SK-N-MC (cell line): ENCODE measurements around the gene ZNF37A.
"Not testable (repeated sequence)": the region's sequence is repeated elsewhere in the genome, so short reads cannot be mapped to it uniquely, and the experiment has no call there.

Experiments
- DNase-seq: peaks from one replicate; pipeline ENCODE4 v3.0.0-alpha.2; 2011; ENCODE audit warnings: low read depth, low spot score
- H3K27ac ChIP-seq: fragments of 200-600 bp; sonication (generic); 2 replicates; pipeline ENCODE4 v1.5.1; 2016; ENCODE audit warnings: mixed run types
- H3K36me3 ChIP-seq: fragments of 200-600 bp; sonication (generic); 2 replicates; pipeline ENCODE4 v1.6.1; 2017; ENCODE audit warnings: antibody characterized with exemption, low read length, mixed read lengths; ENCODE audit not compliant: insufficient read depth
- H3K4me3 ChIP-seq: fragments of 200-600 bp; sonication (generic); 2 replicates; pipeline ENCODE4 v1.5.1; 2016
- H3K9ac ChIP-seq: fragments of 200-600 bp; sonication (generic); 2 replicates; pipeline ENCODE4 v1.8.0; 2017; ENCODE audit warnings: mixed run types, mixed read lengths; ENCODE audit not compliant: insufficient read length
- H3K9me3 ChIP-seq: fragments of 200-600 bp; sonication (generic); 2 replicates; pipeline ENCODE4 v1.6.1; 2017; ENCODE audit warnings: low read depth, mild to moderate bottlenecking, antibody characterized with exemption, low read length, moderate library complexity, mixed read lengths
- EZH2 ChIP-seq: fragments of 200-600 bp; sonication (generic); IDR thresholded peaks from one replicate; pipeline ENCODE4 v1.6.1; 2017; ENCODE audit warnings: antibody characterized with exemption
- FOXP2 ChIP-seq: optimal IDR thresholded peaks from 2 replicates; pipeline ENCODE3; 2011; ENCODE audit warnings: mild to moderate bottlenecking, moderate library complexity; ENCODE audit not compliant: insufficient read depth; ENCODE audit errors: extremely low read length, control extremely low read depth
- POLR2AphosphoS5 ChIP-seq: IDR thresholded peaks from 2 replicates; pipeline ENCODE4 v1.6.1; 2012; ENCODE audit warnings: mild to moderate bottlenecking, low read depth, low read length, borderline replicate concordance

The ZNF37A gene

DNA sequence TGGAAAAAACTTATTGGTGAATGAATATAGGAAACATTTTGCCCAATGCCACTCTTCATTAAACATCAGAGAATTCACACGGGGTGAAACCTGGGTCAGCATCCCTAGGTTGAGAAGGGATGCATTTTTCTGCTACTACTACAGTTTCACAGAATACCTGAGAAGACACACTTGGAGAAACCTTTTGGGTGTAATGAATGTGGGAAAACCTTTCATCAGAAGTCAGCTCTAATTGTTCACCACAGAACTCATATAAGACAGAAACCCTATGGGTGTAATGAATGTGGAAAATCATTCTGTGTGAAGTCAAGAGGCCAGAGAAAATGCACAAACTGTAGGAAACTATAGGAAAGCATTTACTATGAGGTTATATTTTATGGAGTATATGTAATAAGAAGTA, 24.9 kb downstream of the ZNF37A start:
- no peak overlapping the region for H3K9ac ChIP-seq
- peaks cover 37% of the 10 kb centered on the region; the same call in 1 of the 2 replicates for H3K36me3 ChIP-seq
- H3K4me3 ChIP-seq: no peak overlapping the region
- TF ChIP-seq EZH2 (no peak), POLR2AphosphoS5 (no peak), FOXP2 (no peak)
- H3K9me3 ChIP-seq: no peaks in the 10 kb centered on the region
- no peak overlapping the region for H3K27ac ChIP-seq
- no peak for DNase-seq

DNA sequence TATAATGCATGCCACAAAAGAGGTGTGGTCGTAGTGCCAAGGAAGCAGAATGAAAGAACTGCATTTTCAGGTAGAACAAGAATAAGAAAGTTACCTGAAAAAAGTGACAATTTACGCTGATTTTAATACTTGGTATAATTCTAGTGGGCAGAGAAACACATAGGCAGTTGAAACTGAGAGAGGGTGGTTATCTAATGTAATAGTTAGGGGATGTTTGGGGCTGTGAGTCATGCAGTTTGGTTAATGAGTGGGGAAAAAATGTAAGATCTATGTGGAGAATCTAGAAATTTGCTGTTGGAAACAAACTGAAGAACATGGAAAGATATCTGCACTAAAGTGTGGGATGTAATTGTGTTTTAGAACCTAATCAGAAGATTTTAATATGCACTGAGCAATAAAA, 33.7 kb downstream of the ZNF37A start:
- H3K4me3 ChIP-seq: no peak overlapping the region
- H3K27ac ChIP-seq: no peak overlapping the region
- no peak overlapping the region for H3K9ac ChIP-seq
- H3K9me3 ChIP-seq: no peaks in the 10 kb centered on the region
- TF ChIP-seq FOXP2: no peak
- TF ChIP-seq POLR2AphosphoS5: no peak
- no peak for TF ChIP-seq EZH2
- H3K36me3 ChIP-seq: no peaks in the 10 kb centered on the region
- no peak for DNase-seq

DNA sequence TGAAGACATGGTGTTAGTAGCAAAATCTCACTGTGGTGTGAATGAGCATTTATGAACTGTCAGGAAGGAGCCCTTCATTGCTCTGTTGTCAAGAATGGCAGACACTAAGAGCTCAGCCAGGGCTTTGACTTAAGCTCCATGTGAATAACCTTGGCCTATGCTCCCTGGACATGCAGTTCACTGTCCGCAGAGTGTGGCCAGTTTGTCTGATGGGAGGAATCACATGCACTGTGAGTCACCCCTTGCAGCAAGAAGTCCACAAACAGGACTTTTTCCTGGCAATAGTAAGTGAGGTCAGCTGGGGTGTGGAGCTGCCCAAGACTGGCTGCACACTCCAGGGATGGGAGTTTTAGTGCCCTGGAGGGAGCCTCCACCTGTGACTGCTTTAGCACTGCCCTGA, 49.5 kb downstream of the ZNF37A start:
- DNase-seq: no peak
- H3K27ac ChIP-seq: no peak overlapping the region
- TF ChIP-seq EZH2 (no peak), FOXP2 (no peak), POLR2AphosphoS5 (no peak)

DNA sequence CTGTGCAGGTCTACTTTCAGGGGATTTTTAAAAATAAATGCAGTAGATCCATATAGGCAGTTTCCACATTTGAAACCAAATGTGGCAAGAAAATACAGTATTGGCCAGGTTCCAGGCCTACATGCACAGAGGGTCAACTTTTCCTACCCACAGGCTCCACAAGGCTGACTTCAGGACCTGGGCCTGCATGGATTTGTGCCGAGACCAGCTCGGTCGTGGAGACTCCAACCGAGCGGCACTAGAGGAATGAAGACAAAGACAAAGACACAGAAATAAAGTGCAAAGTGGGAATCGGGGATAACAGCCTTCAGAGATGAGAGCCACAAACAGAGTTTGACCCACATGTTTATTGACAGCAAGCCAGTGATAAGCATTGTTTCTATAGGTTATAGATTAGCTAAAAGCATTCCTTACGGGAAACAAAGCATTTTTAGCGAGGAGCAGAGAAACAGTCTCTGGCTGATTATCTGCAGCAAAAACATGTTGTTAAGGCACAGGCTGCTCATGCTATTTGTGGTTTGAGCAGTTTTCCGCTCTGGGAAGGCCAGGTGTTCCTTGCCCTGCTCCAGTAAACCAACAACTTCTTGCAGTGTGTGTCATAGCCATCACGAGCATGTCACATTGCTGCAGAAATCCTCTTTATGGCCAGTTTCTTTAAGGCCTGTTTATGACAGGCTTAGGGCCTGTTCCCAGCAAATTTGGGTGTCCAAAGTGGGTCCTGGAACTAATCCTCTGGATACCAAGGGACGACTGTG, 52.6 kb downstream of the ZNF37A start:
- Histone ChIP-seq H3K9ac (no peak overlapping the region), H3K9me3 (no peaks in the 10 kb centered on the region), H3K27ac (no peak overlapping the region), H3K36me3 (no peaks in the 10 kb centered on the region), H3K4me3 (no peak overlapping the region)
- no peak for TF ChIP-seq FOXP2
- no peak for TF ChIP-seq POLR2AphosphoS5
- no peak for TF ChIP-seq EZH2
- DNase-seq: no peak

More for the DNA sequence above, 49.5 kb downstream of the ZNF37A start:
- Histone ChIP-seq H3K9ac (no peak overlapping the region), H3K4me3 (no peak overlapping the region), H3K36me3 (no peaks in the 10 kb centered on the region), H3K9me3 (no peaks in the 10 kb centered on the region)

DNA sequence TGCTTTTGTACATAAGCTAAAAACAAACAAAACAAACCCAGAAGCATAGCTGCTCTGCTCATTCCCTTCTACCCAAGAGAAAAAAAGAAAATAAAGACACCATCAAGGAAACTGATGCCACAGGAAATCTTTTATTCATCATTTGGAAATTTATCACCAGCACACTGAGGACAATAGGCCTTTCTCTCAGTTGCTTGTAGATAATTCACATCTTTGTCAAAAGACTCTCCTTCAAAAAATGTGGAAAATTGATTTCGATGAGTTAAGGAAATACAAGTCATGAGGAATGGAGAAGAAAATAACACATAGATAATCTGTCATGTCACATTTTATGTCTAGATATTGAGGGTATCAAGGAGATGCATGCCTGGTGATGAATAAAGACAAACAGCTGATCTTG, 53.5 kb downstream of the ZNF37A start:
- H3K9me3 ChIP-seq: no peaks in the 10 kb centered on the region
- no peak overlapping the region for H3K4me3 ChIP-seq
- H3K36me3 ChIP-seq: no peaks in the 10 kb centered on the region
- TF ChIP-seq POLR2AphosphoS5: no peak
- DNase-seq: no peak
- H3K27ac ChIP-seq: no peak overlapping the region
- no peak overlapping the region for H3K9ac ChIP-seq

DNA sequence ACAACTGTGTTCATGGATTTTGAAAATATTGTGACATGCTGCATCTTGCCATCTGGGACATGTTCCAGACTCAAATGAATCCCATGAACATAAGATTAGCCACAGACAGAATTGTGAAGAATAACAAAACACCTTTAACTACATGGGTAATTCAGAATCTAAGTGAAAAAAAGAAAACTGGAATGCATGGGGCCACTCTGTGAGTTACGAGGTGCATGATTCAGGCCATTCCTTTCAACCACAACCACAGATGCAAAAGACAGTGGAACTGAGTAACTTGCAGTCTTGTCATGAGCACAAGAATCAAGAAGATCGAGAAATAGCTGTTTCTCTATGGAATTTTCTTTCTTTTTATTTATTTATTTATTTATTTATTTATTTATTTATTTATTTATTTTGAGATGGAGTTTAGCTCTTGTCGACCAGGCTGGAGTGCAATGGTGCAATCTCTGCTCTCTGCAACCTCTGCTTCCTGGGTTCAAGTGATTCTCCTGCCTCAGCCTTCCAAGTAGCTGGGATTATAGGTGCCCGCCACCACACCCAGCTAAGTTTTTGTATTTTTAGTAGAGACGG, 56.8 kb downstream of the ZNF37A start:
- DNase-seq, H3K4me3 ChIP-seq, H3K9ac ChIP-seq, H3K36me3 ChIP-seq, H3K27ac ChIP-seq, H3K9me3 ChIP-seq: not testable (repeated sequence)

DNA sequence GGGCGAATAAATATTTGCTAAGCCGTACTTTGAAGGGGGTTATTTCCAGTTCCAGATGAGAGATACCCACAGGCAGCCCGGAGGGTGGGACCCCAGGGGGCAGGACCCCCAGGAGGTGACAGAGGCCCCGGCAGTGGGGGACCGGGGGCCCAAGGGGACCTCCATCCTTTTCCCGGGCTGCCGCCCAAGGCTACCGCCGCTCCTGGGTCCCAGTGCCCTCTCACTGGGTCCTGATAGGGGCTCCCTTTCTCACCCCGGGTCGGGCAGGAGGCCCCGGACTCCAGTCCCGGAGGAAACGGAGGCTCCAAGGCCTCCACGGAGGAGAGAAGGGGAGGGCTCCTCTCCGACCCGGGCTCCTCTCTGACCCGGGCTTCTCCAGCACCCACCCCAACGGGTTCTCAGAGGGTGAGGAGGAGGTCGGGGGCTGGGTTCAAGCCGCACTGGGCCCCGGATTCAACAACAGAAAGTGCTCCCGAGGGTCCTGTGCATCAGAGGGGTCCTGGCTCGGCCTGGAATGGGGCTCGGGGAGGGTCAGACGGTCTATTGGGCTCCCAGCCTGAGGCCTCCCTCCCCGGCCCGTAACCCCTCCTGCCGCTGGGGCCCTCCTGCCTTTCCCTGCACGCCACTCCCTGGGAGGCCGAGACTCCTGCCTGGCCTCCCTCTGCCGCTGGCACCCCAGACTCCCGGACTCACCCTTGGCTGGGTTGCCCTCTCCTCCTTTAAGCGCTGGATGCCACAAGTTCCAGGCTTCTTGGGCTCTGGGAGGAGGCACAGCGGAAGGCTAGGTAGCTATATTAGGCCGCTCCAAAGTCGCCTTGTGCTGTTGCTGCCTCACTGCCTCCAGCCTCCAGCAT, 62.5 kb downstream of the ZNF37A start:
- no peak for DNase-seq
- no peak overlapping the region for H3K4me3 ChIP-seq
- no peak overlapping the region for H3K9ac ChIP-seq
- no peak overlapping the region for H3K27ac ChIP-seq
- H3K9me3 ChIP-seq: no peaks in the 10 kb centered on the region
- no peaks in the 10 kb centered on the region for H3K36me3 ChIP-seq
- TF ChIP-seq EZH2 (no peak), FOXP2 (no peak), POLR2AphosphoS5 (no peak)

DNA sequence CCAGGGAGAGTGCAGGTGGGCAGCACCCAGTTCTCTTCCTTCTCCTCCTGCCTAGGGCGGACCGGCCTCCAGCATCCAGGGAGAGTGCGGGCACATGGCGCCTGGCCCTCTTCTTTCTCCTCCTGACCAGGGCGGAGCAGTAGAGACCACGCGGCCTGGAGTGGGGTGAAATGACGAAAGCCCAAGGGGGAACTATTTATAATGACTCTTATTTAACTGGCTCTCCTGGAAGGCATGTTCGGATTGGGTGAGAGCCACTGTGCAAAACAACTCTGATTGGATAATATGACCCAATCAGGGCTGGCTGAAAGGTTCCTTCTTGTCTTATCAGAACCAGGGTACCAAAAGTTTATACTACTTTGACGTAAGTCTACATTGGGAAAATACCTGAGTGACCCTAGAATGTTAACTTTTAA, 63.1 kb downstream of the ZNF37A start:
- Histone ChIP-seq H3K36me3 (no peaks in the 10 kb centered on the region), H3K27ac (no peak overlapping the region), H3K9ac (no peak overlapping the region), H3K9me3 (no peaks in the 10 kb centered on the region), H3K4me3 (no peak overlapping the region)
- no peak for TF ChIP-seq EZH2
- no peak for TF ChIP-seq POLR2AphosphoS5
- no peak for TF ChIP-seq FOXP2
- DNase-seq: no peak
